Tibial nerve (tissue), 4 donors: ENCODE data around the gene KRTAP3-3.

ENCODE experiments used
- CTCF ChIP-seq, 5 experiments: fragments of 200-600 bp in 3 of 5; fragments of 450-650 bp in 2 of 5; sonication (generic) in 3 of 5; IDR thresholded peaks; one replicate each; pipeline ENCODE4 v1.5.1; 2016 to 2019; ENCODE audit warnings: antibody characterized with exemption in 5 of 5, mild to moderate bottlenecking in 3 of 5, moderate library complexity in 2 of 5
- EP300 ChIP-seq, 2 donors: sonication (generic); formaldehyde crosslinking; IDR thresholded peaks; one replicate each; pipeline ENCODE4 v1.6.1; 2017; ENCODE audit warnings: antibody characterized with exemption in 2 of 2, mild to moderate bottlenecking in 1 of 2
- POLR2A ChIP-seq, 2 donors: fragments of 450-650 bp; IDR thresholded peaks; one replicate each; pipeline ENCODE4 v1.6.1; 2017; ENCODE audit warnings: antibody characterized with exemption in 2 of 2, mild to moderate bottlenecking in 2 of 2, moderate library complexity in 2 of 2

GRCh38 chr17:41037853-41038350 is 43.9 kb upstream of the KRTAP3-3 start:
- TF ChIP-seq CTCF (IDR thresholded peaks at IDR 0.05) (no peak), EP300 (IDR thresholded peaks at IDR 0.05) (no peak), POLR2A (IDR thresholded peaks at IDR 0.05) (no peak)
